Epithelial cell of proximal tubule (primary cell): Measurements from ENCODE around the gene OXSR1. TPM values are rescaled to one million over a fixed set of nuclear protein-coding genes. Genes with fewer than 3 reads are reported as not detected.

Experiments
- DNase-seq: peaks from one replicate; pipeline ENCODE4 v3.0.0-alpha.2; 2011; ENCODE audit warnings: low read depth
- H3K4me3 ChIP-seq: 2 replicates; pipeline ENCODE4 v1.5.1; 2011; ENCODE audit warnings: low read depth, mild to moderate bottlenecking, low read length
- total RNA-seq: library from RNA; depleted of rRNA; stranded (reverse); fragments of >200 nt; gene quantifications from 2 replicates; pipeline ENCODE4 v1.2.3, GENCODE V29; 2015
- TF ChIP-seq, protein P1 (sequence below): conservative IDR thresholded peaks from 2 replicates; pipeline ENCODE4 v1.5.1; 2012; ENCODE audit warnings: low read depth, mild to moderate bottlenecking, low read length

Gene OXSR1
- total RNA-seq, 1 donor from 2014 or later, result 39.2 TPM

DNA sequence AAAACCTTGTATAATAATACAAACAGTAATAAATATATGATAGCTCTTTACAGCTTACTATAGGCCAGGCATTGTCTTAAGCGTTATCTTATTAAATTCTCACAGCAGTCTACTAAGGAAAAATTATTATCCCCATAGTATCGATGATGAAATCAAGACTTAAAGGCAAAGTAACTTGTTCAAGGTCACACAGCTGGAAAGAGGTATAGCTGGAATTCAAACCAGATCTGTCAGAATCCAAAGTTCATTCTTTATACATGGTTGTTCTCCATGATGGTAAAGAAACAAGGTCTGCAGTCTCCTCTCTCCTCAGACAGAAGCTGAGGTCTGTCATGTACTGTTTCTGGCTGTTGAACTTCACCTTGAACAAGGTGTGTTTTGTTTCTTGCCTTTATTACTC is 84.9 kb downstream of the OXSR1 start:
- DNase-seq, result no peak
- TF ChIP-seq, protein P1, sequence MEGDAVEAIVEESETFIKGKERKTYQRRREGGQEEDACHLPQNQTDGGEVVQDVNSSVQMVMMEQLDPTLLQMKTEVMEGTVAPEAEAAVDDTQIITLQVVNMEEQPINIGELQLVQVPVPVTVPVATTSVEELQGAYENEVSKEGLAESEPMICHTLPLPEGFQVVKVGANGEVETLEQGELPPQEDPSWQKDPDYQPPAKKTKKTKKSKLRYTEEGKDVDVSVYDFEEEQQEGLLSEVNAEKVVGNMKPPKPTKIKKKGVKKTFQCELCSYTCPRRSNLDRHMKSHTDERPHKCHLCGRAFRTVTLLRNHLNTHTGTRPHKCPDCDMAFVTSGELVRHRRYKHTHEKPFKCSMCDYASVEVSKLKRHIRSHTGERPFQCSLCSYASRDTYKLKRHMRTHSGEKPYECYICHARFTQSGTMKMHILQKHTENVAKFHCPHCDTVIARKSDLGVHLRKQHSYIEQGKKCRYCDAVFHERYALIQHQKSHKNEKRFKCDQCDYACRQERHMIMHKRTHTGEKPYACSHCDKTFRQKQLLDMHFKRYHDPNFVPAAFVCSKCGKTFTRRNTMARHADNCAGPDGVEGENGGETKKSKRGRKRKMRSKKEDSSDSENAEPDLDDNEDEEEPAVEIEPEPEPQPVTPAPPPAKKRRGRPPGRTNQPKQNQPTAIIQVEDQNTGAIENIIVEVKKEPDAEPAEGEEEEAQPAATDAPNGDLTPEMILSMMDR, result no peak
- H3K4me3 ChIP-seq, result no peak overlapping the region

DNA sequence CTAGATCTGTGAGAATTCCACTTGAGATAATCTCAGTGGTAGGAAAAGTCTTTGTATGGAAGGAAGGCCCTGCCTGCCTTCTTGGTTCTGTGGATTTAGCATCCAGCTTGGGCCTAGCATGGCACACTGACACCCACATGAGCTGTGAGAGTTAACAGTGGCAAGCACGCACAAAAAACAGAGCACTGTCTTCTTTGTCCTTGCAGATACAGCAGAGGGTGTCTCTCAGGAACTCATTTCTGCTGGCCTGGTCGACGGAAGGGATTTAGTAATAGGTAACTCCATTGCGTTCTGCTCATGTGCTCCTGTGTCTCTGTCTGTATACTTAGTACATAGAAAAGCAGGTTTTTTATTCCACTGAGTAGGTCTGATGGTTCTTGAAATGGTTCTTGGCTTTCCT is 85.9 kb downstream of the OXSR1 start:
- H3K4me3 ChIP-seq, result no peak overlapping the region
- DNase-seq, result no peak
- TF ChIP-seq, protein P1, result no peak

DNA sequence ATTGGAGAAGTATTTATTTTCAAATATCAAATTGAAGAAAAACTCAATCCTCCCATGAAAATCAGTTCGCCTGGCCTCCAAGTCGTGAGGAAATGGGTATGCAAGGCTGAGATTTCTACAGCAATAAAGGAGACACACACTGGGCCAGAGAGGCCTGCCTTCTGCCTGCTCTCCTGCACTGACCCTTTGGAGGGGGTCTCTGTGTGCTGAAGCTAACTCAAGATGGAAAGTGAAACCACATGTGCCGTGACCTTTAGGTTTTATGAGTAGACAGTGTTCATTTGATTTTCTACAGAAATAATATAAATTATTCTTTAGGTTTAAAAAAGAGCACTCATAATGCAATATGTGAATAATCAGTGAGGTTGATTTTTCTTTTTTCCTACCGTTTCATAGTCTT is 88.4 kb downstream of the OXSR1 start:
- TF ChIP-seq, protein P1, result no peak
- no peak overlapping the region for H3K4me3 ChIP-seq
- no peak for DNase-seq

DNA sequence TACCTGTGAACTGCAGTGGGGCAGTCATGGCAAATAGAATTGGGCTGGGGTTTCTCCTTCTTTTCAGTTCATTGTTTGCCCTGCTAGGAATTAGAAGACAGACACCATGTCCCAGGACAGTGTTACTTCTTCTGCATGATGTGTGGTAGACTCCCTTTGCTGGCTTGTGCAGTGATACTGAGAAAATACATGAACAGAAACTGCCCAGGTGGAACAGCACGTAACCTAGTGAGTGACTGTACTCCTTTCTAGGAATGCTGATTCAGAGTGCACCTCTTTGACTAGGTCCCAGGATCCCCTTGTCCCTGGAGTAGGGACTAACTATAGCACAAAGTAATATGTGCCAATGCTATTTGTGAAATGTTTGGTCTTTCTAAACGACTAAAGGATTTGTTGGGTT is 89.5 kb downstream of the OXSR1 start:
- no peak overlapping the region for H3K4me3 ChIP-seq
- TF ChIP-seq, protein P1, result no peak
- no peak for DNase-seq

DNA sequence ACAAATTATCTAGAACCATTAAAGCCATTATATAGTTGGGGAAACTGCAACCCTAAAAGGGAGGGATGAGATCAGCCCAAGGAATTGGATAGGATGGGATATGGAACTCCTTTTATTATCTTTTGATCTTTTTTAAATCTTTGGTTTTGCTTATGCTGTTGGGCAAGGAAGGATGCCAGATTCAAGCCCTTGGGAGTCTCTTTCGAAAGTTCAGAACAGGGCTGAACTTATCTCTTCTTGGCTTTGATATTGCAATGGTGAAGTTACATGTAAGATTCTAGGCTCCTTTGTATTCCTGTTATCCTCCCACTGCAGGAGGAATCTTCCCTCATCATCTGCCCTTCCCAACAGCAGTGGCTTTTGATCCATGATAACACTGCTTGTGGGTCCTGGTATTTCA is 90.3 kb downstream of the OXSR1 start:
- no peak for DNase-seq
- H3K4me3 ChIP-seq, result no peak overlapping the region
- TF ChIP-seq, protein P1, result no peak

DNA sequence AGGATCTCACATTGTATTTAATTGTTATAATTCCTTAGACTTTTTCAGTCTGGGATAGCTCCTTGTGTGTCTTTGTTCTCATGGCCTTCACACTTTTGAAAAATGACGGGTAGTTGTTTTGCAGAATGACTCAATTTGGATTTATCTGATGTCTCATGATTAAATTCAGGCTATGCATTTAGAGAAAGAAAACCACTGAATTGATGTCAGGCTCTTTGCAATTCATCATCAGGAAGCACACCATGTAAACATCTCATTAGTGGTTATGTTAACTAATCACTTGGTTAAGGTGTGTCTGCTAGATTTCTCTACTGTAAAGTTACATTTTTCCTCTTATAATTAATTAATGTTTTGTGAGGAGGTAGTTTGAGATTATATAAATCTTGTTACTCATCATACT is 92.2 kb downstream of the OXSR1 start:
- no peak overlapping the region for H3K4me3 ChIP-seq
- TF ChIP-seq, protein P1, result no peak
- no peak for DNase-seq

DNA sequence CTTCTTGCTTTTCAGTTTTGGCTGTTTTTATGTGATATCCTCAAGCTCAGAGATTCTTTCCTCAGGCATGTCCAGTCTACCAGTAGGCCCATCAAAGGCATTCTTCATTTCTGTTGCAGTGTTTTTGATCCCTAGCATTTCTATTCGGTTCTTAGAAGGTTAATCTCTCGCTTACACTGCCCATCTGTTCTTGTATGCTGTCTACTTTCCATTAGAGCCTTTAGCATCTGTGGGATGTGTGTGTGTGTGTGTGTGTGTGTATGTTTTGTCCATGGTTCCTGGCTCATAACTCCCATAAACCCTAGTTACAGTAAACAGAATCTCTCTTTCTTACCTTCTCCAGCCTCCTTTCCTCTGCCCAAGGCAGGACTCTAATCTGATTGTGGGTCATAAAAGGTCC is 95.1 kb downstream of the OXSR1 start:
- TF ChIP-seq, protein P1, result no peak
- no peak for DNase-seq
- no peak overlapping the region for H3K4me3 ChIP-seq
